GM18520 (cell line): ENCODE measurements around the gene MSH5.
"Not testable (repeated sequence)": the region's sequence is repeated elsewhere in the genome, so short reads cannot be mapped to it uniquely, and the experiment has no call there.

Experiments
- ATAC-seq: cut with Tn5 transposase; IDR thresholded peaks from one replicate; pipeline ENCODE4 v1.9.1; 2021; ENCODE audit not compliant: unreplicated experiment

The MSH5 gene

DNA sequence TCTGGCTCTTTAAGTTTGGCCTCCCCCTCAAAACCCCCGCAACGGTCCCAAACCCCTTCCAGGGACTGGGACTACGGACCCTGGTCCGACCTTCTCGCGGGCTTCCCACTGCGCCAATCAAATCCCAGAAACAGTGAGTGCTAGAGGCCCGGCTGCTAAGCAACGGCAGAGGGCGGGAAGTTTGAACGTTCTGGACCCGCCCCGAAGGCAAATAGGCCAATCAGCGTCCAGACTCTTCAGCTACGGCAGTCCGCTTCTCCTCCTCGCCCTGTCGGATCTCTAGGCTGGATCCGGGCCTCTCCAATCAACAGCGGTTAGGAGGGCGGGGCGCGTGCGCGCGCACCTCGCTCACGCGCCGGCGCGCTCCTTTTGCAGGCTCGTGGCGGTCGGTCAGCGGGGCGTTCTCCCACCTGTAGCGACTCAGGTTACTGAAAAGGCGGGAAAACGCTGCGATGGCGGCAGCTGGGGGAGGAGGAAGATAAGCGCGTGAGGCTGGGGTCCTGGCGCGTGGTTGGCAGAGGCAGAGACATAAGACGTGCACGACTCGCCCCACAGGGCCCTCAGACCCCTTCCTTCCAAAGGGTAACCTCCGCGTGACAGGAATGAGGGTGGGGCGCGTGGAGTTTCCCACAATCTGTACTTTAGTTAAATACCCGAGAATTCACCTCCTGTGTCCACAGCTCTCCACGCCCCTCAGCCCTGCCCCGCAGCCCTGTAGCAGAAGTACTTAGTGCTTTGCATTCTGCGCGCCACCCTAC lies at the start of gene MSH5:
TSS of gene MSH5 (plus strand) at position 367 of the 758 bp plus-strand sequence. CDS start 462 bp downstream, outside the sequence.
- ATAC-seq, result peak; percentile 78

DNA sequence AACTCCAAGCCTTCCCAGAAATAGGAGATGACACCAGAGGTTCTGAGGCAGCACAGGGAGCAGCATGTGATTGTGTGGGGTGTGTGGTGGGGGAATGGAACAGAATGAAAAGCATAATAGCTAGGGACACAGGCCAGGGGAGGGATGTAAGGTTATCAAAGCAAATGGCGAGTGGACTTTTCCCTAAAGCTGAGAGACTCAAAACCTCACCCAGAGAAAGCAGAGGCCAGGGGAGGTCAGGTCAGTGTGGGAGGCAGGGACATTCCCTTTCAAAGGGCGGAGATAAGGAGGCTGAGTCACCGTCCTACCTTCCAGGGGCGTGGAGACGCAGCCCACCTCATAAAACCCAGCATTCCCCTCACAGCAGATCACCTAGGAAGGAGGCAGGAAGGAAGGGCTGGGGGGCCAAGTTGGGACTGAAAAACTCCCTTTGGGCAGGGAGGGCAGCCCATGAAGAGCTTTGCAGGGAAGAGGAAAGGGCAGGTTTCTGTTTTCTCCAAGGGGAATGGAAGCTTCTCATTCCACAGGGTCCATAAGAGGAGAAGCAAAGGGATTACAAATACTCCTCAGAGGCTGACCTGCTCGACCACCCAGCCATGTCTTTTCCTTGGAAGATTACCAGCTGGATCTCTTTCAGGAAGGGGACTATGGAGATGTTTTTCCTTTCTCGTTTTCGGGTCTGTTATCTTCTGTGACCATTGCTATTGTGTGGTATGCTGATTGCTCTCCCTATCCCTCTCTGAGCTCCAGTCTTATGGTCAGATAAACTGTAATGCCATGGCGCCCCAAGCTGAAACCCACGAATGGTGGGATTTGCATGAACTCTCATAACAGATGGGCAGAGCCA lies 49.4 kb upstream of the MSH5 start:
- no peak for ATAC-seq

DNA sequence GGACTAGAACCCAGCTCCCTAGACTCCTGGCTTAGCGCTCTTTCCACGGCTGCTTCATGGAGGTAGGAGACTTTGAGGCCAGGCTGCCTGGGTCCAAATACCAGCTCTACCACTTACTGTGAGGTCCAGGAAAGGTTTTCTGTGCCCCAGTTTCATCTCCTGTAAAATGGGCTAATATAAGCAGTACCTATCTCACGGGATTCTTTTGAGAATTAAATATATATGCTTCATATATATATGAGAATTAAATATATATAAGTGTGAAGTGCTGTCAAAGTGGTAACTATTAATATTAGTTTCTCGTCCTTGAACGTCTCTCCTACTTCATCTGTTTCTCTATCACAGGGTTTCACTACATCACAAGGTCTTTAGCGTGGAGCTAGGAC lies 48.7 kb upstream of the MSH5 start:
- no peak for ATAC-seq

DNA sequence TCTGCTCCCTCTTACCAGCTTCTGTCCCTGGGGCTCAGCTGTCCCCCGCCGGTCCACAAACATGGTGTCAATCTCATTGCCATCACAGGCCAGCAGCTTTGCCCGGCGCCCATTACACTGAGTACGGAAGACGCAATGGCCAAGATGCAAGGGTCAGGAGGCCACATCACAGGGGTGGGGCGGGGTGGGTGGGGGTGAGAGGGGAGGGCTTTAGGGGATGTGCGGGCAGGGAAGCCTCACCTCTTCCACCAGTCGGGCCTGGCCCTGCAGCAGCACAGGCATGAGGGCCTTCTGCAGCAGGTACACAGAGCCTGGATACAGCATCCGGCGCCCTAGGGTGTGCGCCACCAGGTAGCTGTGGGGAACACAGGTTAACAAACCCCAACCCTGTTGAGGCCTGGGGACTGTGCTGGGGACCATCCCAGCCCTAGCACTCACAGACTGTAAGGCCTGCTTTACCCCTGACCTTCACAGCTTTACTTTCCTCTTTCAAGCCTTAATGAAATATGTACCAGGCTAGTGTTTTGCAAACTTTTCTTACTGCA lies 48.2 kb upstream of the MSH5 start:
- no peak for ATAC-seq

DNA sequence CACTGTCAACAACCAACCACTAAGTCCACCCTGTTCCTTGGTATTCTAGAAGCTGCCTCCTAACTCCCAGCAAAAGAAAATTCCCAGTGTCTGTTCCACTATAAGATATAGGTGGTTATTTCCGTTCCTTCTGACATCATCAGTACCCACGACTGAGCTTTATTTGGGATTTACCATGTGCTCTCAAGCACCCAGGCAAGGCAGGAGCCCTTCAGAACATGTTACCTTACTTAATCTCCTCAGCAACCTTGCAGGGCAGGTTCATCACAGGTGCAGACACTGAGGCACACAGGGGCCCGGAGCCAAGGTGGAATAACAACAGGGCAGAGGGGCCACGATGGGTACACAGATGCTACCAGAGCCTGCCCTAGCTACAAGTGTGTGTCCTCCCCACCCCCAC lies 47.5 kb upstream of the MSH5 start:
- no peak for ATAC-seq

DNA sequence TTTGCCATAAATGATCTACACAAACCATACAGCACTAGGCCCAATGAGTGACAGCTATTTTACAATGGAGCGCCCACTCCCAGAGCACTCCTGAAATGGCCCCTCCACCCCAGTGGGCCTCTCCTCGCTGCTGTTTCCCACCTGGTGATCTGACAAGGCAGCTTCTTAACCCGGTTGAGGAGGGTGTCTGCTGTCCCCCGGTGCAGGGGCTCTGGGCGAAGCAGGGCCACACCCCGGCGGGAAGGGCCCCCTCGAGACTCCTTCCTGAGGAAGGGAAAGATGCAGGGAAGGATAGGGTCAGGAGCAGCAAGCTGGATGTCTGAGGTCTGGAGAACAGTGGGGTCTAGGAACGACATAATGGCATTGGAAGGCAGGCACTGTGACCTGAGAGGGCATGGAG lies 46.9 kb upstream of the MSH5 start:
- no peak for ATAC-seq

DNA sequence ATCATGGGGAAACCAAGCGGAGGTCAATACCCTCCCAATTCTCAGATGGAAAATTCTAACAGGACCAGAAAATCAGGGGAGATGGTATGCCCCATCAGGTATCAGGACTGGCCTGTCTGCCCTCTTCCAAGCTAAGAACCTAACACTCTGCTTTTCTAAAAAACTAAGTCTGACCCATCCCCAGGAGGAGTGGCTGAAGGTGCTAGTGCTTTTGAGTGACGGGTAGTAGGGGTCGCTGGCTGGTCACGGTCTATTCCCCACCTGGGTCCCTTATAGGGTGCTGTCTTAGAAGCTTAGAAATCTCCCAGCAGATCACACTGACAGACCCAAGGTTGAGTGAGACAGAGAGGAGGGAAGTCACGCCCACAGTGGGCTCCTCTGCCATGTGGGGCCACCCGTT lies 46.3 kb upstream of the MSH5 start:
- ATAC-seq, result no peak

DNA sequence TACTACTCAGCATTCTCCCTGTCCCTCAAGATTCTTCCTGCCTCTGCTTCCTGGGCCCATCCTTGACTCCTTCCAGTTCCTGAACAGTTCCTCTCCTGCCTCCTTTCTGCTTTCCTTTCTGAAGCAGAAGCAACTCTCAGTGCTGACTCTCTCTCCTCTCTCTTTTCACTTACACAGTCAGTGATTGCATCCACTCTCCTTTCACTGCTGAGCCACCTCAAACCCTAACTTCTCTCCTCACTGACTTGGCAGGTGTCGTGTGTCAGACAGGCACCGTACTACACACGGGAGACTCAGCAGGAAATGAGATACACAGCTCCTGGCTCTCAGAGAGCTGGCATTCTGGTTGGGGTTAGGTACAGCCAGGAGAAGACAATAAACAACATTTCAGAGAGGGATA lies 42.2 kb upstream of the MSH5 start:
- no peak for ATAC-seq

DNA sequence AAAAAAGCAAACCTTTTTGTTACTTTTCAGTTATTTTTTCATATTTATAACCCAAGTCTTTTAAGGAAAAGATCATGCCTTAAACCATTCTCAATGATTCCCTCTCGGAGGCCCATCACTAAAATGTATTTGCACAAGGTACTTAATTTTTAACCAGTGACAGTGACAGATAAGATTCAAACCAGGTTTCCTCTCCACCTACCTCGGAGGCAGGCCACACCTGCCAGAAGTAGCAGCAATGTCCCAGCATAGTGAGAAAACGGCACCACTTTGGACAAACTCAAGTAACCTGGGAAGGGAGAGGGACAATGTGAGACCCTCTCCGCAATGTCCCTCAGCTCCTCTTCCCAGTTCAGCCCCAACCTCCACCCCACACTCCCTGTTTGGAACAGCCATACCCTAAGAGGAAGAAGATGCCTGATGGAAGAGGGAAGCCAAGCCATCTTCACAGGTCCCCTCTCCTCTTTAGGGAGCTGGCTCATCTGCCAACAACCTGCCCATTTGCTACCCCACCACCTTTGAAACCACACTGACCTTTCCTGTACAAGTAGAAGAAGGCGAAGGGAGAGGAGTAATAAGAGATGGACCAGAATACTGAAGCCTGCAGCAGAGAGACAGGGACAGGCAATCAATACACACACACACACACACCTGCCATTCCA lies 38.9 kb upstream of the MSH5 start:
- no peak for ATAC-seq

DNA sequence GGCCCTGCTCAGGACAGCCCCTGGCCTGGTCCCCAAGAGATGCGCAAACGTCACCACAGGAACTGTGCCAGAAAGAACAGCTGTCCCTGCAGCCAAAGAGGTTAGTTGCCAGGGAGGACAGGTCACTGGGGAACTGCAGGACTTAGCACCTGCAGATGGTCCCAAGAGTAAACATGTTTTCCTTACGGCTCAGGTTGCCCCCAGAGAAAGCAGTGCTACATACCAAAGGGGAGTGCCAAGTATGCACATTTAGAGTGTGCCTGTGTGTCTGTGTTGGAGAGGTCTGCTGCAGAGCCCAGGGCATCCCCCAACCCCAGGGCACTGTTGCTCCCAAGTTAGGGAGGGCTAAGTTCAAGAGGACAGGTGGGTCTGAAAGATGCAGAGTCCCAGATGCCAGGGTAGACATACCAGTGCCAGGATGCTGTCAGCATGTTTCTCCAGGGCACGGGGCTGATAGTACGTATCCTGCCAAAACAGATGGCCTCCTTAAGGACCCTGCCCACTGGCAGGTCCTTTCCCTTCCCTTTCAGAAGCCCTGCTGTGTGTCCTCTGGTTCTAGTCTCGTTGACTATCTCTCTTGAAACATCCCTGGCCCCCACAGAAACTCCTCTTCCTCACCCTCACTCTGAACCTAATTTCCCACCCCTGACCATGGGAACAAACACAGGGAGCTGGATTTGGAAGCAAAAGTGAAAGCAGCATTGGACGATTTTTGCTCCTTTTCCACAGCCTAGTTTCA lies 38.0 kb upstream of the MSH5 start:
- no peak for ATAC-seq

DNA sequence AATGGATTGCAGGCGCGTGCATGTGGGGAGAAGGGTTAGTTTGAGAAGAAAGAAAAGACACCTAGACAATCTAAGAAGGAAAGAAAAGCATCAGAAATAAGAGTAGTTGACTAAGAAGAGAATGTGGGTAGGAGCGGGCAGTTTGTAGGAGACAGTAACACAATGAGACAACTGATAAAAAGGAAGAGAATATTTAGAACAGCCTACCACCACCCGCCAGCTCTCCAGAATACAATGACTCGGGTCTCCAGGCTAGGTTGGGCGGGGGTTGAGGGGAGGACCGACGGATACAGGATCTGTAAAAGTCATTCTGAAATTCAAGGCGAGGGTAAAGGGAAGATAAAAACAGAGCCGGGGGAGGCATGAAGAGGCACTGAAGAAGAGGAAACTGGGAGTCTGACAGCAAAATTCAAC lies 37.4 kb upstream of the MSH5 start:
- ATAC-seq, result no peak

DNA sequence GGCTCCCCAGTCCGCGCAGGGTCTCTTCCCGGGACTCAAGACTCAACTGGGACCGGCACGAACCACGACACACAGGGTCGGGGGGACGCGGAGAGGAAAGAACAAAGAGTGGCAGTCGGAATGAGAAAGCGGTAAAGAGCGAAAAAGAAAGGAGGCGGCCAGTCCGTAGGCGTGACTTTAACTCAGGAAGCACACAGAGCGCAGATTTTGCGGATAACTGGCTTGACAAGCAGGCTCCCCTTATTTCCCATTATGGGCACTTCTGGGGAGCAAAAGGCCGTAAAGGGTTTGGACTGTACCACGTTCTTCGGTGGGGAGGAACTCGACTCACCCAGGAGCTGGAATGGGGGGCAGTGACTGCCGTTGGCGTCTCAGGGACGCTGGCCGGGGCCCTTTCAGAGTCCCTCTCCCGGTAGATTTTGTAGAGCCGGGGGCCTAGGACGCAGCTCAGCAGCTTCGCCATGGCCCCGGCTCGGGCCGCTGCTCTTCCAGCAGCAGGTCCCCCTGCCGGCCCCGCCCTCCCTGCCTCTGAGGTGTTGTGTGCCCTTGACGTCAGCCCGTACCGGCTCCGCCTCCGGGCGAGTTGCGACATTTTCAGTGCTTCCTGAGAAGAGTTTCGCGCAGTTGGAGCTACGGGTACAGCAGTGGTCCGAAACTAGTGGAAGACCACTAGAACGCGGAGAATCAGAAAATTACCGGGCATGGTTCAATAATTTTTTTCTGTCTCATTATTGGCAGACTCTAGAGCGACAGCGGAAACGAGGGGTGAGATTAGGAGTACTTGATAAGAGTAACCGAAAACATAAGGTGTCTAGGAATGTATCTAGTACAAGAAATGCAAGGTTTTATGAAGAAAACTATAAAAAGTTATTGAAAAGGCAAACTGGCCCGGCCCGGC lies 36.7 kb upstream of the MSH5 start, which contains the start of gene ABHD16A:
TSS of gene ABHD16A (minus strand) at position 506 of the 898 bp plus-strand sequence. CDS start at position 463, 43 bp downstream.
- ATAC-seq, result peak; percentile 80

DNA sequence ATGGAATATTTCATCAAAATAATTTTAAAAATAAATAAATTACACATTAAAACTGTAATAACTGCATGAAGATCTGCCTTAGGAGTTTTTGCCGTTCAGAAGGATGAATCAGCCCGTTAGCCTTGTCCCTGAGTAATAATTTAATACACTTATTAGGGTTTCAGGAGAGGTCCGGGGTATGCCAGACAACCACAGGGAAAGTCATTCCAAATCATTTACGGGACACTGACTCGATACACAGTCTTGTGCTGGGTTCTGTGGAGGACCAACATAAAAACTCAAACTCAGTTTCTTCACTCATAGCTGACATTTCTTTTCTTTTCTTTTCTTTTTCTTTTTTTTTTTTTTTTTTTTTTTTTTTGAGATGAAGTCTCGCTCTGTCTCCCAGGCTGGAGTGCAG lies 33.9 kb upstream of the MSH5 start:
- ATAC-seq, result no peak

DNA sequence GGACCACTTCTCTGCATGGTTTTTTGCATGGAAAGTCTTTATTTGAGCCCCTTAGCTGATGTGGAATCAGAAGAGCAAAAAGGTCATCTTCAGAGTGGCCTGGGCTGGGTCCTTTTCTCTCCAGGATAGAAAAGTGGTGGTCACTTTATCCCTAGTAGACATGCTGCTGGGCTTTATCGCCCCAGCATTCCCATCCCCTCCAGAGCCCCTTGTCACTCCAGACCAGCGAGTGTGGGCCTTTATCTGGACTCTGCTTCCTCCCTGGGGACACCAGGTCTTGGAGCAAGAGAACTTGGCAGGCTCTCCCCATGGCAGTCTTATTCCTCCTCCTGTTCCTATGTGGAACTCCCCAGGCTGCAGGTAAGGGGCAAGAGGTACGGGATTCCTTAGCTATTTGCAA lies 33.2 kb upstream of the MSH5 start, which contains the start of gene LY6G6F:
TSS of gene LY6G6F (plus strand) at position 268 of the 400 bp plus-strand sequence. CDS start at position 309, 41 bp downstream.
- ATAC-seq, result no peak

DNA sequence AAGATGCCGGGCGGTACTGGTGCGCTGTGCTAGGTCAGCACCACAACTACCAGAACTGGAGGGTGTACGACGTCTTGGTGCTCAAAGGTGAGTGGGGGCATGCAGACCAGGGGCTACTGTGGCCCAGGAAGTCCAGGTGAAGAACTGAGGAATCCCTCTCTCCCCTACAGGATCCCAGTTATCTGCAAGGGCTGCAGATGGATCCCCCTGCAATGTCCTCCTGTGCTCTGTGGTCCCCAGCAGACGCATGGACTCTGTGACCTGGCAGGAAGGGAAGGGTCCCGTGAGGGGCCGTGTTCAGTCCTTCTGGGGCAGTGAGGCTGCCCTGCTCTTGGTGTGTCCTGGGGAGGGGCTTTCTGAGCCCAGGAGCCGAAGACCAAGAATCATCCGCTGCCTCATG lies 32.1 kb upstream of the MSH5 start:
- ATAC-seq, result no peak

DNA sequence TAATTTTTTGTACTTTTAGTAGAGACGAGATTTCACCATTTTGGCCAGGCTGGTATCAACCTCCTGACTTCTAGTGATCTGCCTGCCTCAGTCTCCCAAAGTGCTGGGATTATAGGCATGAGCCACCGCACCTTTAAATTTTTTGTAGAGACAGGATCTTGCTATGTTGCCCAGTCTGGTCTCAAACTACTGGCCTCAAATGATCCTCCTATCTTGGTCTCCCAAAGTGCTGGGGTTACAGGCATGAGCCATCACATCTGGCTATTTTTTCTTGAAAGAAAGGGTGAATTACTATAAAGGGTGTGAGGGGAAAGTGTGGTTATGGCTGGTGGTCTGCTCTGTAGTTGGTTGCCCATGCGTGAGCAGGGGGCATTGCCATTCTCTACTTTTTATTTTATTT lies 31.6 kb upstream of the MSH5 start:
- no peak for ATAC-seq

DNA sequence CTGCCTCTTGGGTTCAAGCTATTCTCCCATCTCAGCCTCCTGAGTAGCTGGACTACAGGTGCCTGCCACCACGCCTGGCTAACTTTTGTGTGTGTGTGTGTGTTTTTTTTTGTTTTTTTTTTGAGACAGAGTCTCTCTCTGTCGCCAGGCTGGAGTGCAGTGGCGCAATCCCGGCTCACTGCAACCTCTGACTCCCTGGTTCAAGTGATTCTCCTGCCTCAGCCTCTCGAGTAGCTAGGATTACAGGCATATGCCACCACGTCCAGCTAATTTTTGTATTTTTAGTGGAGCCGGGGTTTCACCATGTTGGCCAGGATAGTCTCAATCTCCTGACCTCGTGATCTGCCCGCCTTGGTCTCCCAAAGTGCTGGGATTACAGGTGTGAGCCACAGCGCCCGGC lies 30.6 kb upstream of the MSH5 start:
- not testable (repeated sequence) for ATAC-seq

DNA sequence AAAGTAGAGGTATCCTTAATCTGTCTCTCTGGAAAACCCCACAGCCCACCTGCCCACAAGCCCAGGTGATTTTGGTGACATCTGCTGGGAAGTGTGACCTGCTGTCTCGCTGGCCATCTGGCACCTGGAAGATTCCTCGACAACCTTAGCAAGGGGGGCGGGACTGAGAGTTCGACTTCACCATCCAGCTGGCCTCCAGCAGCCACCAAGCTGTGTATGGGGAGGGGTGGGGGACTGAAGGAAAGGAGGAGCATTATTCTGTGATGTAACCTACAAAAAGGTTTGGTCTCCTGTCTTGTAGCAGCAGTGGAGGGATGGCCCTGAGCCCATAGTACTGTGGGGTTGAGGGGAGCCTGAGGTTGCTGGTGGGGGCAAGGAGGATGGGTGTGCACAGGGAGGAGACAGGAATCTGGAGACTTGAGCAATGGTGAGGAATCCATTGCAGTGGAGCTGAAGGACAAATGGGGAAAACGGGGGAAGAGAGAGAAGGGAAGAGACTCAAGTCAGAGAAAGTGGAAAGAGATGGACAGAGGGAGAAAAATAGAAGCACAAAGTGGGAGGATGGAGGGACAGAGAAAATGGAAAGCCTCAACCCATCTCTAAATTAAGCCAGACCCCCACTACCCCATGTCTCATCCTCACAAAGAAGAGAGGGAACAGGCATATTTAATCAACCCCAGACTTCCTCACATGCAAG lies 29.1 kb upstream of the MSH5 start:
- no peak for ATAC-seq

DNA sequence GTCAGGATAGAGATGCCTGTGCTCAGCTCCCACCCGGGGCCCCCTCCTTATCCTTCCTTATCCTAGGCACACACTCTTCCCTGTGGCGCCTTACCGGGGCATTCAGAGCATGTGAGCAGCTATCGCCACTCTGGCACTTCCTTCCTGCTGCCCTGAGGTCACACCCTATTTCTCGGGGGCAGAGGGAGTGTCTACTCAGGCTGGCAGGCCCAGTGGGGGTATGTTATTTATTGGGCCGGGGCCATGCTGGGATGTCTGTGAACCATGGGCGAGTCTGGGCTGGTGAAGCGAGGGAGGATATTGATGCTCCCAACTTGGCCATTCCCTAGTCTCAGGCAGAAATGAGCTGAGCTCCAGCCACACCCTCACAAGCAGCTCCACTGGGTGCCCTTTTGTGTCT lies 28.6 kb upstream of the MSH5 start:
- no peak for ATAC-seq
